Smooth muscle cell (in vitro differentiated cells): ENCODE results near the gene DUSP3. TPM values are rescaled to one million over a fixed set of nuclear protein-coding genes. Genes with fewer than 3 reads are reported as not detected.

ENCODE experiments used
- DNase-seq: peaks from one replicate; lab custom pipeline; 2025; ENCODE audit not compliant: unreplicated experiment; lab: John Stamatoyannopoulos, UW
- H2AFZ ChIP-seq: fragments of 200-600 bp; sonication (generic); 2 replicates; pipeline ENCODE4 v1.6.0; 2016; ENCODE audit warnings: antibody characterized with exemption, low read depth, mild to moderate bottlenecking
- H3F3A ChIP-seq: fragments of 200-600 bp; sonication (generic); 2 replicates; pipeline ENCODE4 v1.6.0; 2017; ENCODE audit warnings: antibody characterized with exemption, low read depth
- H3K27ac ChIP-seq: fragments of 200-600 bp; sonication (generic); 2 replicates; pipeline ENCODE4 v1.5.1; 2016; ENCODE audit warnings: low read depth, mild to moderate bottlenecking
- H3K27me3 ChIP-seq: fragments of 200-600 bp; sonication (generic); 2 replicates; pipeline ENCODE4 v1.6.1; 2016; ENCODE audit warnings: low read depth, mild to moderate bottlenecking
- H3K36me3 ChIP-seq: fragments of 200-600 bp; sonication (generic); 2 replicates; pipeline ENCODE4 v1.5.1; 2016; ENCODE audit warnings: low read depth
- H3K4me1 ChIP-seq: fragments of 200-600 bp; sonication (generic); 2 replicates; pipeline ENCODE4 v1.5.1; 2016; ENCODE audit warnings: low read depth
- H3K4me2 ChIP-seq: fragments of 200-600 bp; sonication (generic); 2 replicates; pipeline ENCODE4 v1.6.0; 2016; ENCODE audit warnings: mild to moderate bottlenecking
- H3K4me3 ChIP-seq: fragments of 200-600 bp; sonication (generic); 2 replicates; pipeline ENCODE4 v1.5.1; 2016; ENCODE audit warnings: mild to moderate bottlenecking
- H3K79me2 ChIP-seq: fragments of 200-600 bp; sonication (generic); 2 replicates; pipeline ENCODE4 v1.6.0; 2016; ENCODE audit warnings: low read depth, mild to moderate bottlenecking
- H3K9ac ChIP-seq: fragments of 200-600 bp; sonication (generic); 2 replicates; pipeline ENCODE4 v1.6.0; 2016; ENCODE audit warnings: low read depth
- H3K9me3 ChIP-seq: fragments of 200-600 bp; sonication (generic); replicated peaks from 2 replicates; pipeline ENCODE4 v1.5.1; 2016; ENCODE audit warnings: low read depth
- H4K20me1 ChIP-seq: fragments of 200-600 bp; sonication (generic); 2 replicates; pipeline ENCODE4 v1.6.0; 2016; ENCODE audit warnings: low read depth
- WGBS: methylation state at CpG from one replicate; pipeline ENCODE4 v1.1.7; 2016; ENCODE audit warnings: low lambda C conversion rate; 5-methylcytosine and 5-hydroxymethylcytosine counted together
- polyA plus RNA-seq: library from polyadenylated mRNA; unstranded; fragments of >200 nt; fragmentation: Nextera tagmentation; extraction: Ambion mirVana; gene quantifications from 2 replicates; pipeline ENCODE4 v1.2.1, GENCODE V29; 2016
- total RNA-seq: library from RNA; depleted of rRNA; stranded (reverse); fragments of >200 nt; gene quantifications from 2 replicates; pipeline ENCODE4 v1.2.3, GENCODE V29; 2014
- TF ChIP-seq, protein P1 (sequence below): fragments of 200-600 bp; sonication (generic); IDR thresholded peaks from 2 replicates; pipeline ENCODE4 v1.5.1; 2017; ENCODE audit warnings: borderline replicate concordance, mild to moderate bottlenecking, antibody characterized with exemption; ENCODE audit not compliant: insufficient read depth, poor library complexity, severe bottlenecking

DUSP3 gene
- total and polyA plus RNA-seq, 2 experiments from 2014 or later, result 25.6 to 34.4 TPM

DNA sequence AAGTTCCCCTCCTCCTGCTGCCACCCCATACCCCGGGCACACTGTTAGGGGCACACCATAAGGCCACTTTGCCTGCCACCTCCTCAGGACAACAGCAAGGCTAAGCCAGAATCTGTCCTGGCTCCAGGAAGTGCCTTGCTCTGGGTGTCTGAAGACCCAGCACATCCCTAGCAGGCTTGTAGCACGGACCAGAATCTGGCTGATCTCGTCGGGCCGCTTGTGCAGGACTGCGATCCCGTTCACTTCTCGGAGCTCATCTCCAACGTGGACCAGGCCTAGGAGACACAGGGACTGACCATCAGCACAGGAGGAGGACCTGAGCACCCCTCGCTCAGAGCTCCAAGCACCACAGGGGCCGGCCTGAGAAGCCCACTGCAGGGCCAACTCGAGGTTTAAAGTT is 46.8 kb upstream of the DUSP3 start:
- Histone ChIP-seq H3K4me1 (no peaks in the 10 kb centered on the region), H3K27ac (no peak overlapping the region), H3K27me3 (no peaks in the 10 kb centered on the region), H2AFZ (no peak overlapping the region), H3K79me2 (no peaks in the 10 kb centered on the region), H3K36me3 (no peaks in the 10 kb centered on the region), H3K4me2 (no peak overlapping the region), H3K9me3 (no peaks in the 10 kb centered on the region), H3F3A (no peaks in the 10 kb centered on the region), H3K4me3 (no peak overlapping the region), H4K20me1 (no peaks in the 10 kb centered on the region), H3K9ac (no peak overlapping the region)
- WGBS, result 94% methylated on average over 12 of the region's 12 CpGs
- no peak for DNase-seq
- TF ChIP-seq, protein P1, sequence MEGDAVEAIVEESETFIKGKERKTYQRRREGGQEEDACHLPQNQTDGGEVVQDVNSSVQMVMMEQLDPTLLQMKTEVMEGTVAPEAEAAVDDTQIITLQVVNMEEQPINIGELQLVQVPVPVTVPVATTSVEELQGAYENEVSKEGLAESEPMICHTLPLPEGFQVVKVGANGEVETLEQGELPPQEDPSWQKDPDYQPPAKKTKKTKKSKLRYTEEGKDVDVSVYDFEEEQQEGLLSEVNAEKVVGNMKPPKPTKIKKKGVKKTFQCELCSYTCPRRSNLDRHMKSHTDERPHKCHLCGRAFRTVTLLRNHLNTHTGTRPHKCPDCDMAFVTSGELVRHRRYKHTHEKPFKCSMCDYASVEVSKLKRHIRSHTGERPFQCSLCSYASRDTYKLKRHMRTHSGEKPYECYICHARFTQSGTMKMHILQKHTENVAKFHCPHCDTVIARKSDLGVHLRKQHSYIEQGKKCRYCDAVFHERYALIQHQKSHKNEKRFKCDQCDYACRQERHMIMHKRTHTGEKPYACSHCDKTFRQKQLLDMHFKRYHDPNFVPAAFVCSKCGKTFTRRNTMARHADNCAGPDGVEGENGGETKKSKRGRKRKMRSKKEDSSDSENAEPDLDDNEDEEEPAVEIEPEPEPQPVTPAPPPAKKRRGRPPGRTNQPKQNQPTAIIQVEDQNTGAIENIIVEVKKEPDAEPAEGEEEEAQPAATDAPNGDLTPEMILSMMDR, result no peak

DNA sequence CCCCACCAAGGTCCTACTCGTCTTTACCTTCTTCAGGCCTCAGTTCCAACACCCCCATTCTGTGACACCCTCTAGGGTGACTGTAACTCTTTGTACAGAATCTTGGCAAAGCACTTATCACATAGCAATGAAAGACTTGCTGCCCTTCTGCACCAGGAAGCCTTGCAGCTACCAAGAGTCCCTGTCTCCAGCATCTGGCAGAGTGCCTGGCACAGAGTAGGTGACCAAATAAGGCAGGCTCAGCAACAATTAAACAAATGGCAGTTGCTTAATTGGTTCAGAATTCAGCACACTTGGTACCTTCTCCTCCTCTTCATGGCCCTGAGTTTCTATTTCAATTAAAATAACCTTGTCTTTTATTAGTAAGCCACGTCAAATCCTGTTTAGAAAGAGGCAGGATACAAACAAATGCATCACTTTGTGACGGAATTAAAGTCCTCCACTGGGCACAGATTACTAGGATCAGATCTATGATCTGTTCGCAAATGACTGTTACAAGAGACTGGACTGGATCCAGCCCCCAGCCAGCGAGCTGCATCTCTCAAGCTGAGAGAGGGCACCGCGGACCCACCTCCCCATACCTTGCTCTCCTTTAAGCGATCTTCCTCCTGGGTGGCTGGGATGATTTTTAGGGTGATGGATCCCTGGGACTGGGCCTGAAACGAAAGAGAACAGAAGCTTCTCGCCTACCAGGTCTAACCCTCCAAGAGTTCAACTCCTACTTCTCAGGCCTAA is 44.7 kb upstream of the DUSP3 start:
- no peaks in the 10 kb centered on the region for H3F3A ChIP-seq
- 93% methylated on average over 10 of the region's 10 CpGs for WGBS
- no peak overlapping the region for H3K4me2 ChIP-seq
- H4K20me1 ChIP-seq, result no peaks in the 10 kb centered on the region
- H2AFZ ChIP-seq, result no peak overlapping the region
- no peak overlapping the region for H3K9ac ChIP-seq
- no peaks in the 10 kb centered on the region for H3K27me3 ChIP-seq
- no peak overlapping the region for H3K4me3 ChIP-seq
- no peak for DNase-seq
- H3K9me3 ChIP-seq, result no peaks in the 10 kb centered on the region
- no peaks in the 10 kb centered on the region for H3K79me2 ChIP-seq
- H3K36me3 ChIP-seq, result no peaks in the 10 kb centered on the region
- H3K27ac ChIP-seq, result no peak overlapping the region
- TF ChIP-seq, protein P1, result no peak
- H3K4me1 ChIP-seq, result no peaks in the 10 kb centered on the region

DNA sequence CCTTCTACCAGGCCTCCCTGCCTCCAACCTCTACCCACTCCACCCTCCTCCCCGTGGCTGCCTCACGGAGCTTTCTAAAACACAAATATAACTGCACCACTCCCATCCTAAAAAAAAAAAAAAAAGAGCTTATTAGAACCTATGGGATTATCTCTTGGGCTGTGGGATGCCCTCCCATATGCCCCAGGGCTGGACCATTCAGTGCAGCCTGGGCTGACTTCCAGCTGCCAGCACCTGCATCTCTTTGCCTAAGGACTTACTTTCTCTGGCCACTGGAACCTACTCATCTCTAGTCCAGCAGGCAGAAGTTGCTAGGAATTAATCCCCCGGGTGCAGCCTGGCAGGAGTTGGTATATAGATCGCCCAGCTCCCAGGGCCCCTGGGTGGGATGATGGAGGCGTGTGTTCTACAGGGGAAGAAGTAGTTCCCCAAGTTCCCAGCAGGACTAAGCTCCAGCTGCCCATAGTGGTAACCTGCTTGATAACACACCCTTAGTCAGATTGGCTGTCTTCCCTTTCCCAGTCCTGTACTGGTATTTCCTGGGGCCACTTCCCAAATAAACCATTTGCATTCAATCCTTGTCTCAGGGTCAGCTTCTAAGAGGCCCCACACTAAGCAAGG is 43.9 kb upstream of the DUSP3 start:
- WGBS, result 76% methylated on average over 5 of the region's 5 CpGs
- Histone ChIP-seq H3K4me2 (no peak overlapping the region), H2AFZ (no peak overlapping the region), H3K9ac (no peak overlapping the region), H3K4me1 (no peaks in the 10 kb centered on the region), H4K20me1 (no peaks in the 10 kb centered on the region), H3K79me2 (no peaks in the 10 kb centered on the region), H3K27me3 (no peaks in the 10 kb centered on the region), H3F3A (no peaks in the 10 kb centered on the region), H3K4me3 (no peak overlapping the region), H3K36me3 (no peaks in the 10 kb centered on the region), H3K9me3 (no peaks in the 10 kb centered on the region), H3K27ac (no peak overlapping the region)
- no peak for DNase-seq
- TF ChIP-seq, protein P1, result no peak
